Measurements from ENCODE around the gene METTL17. TPM values are rescaled to one million over a fixed set of nuclear protein-coding genes. Genes with fewer than 3 reads are reported as not detected.
A peak's percentile ranks its signal among the peaks of the same experiment; 100 is the strongest.

Gene METTL17
- total RNA-seq, 2 donors from 2014 or later, result 65.1 to 80.2 TPM

DNA sequence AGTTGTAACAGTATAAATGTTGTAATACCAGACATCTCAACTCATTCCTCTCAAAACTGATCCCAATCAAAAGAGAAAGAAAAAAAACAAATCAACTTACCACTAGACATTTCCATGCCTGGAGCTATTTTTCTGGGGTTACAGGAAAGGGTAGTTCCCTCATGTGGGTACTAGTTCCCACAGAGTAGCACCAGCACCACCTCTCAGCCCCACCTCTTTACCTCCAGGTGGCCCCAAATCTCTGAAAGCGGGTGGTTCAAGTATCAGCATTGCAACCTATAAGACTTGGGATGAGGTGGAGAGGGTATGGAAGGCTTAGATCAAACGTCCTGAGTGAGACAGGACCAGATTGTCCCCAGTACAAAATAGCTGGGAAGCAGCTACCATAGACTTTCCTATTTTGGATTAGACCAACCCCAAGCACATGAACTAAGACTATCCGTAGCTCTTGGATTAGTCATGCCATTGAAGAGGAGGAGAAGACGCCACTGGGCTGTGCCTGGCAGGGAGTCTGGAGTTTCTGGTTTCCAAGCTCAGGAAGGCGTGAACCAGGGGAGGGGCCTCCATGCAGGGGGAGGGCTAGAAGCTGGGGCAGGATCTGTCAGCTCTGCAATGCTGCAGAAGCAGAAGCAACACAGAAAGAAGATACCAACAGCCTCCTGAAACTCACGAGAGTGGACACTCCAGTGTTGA is 9.0 kb downstream of the METTL17 start, which contains the start of gene SLC39A2:
Gene SLC39A2, plus strand, starts transcription at position 620 of the 693 bp plus-strand sequence. CDS start 154 bp downstream, outside the sequence.
- Mint-ChIP-seq H3K4me3 (no peak within 1 kb of the TSS), H3K27me3 (ENCODE audit: insufficient read depth) (no peaks in the 10 kb centered on the region)
- 27 to 41% methylated on average over 4 to 6 of the region's 6 CpGs for WGBS, 2 experiments (ENCODE audit: insufficient coverage in 1 of 2, insufficient read length in 1 of 2)

DNA sequence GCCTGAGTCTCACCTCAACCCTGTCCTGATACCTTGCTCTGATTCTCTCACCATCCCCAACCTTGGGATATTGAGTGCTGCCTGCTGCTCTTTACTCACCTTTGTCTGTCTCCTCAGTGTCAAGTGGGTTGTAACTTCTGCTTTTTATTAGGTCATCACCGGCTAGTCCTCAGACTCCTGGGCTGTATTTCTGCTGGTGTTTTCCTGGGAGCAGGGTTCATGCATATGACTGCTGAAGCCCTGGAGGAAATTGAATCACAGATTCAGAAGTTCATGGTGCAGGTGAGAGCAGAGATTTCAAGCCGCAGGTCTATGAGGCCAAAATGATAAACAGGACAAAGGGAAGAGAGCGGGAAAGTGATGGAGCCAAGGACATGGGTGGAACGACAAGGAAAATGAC is 9.8 kb downstream of the METTL17 start:
- H3K4me1 Mint-ChIP-seq, result peaks cover 36% of the 10 kb centered on the region

More for the DNA sequence above, 9.0 kb downstream of the METTL17 start, which contains the start of gene SLC39A2:
- Histone ChIP-seq H3K27ac (ENCODE audit: low read depth, low read length) (no peak within 1 kb of the TSS), H3K36me3 (ENCODE audit: control insufficient read depth, insufficient read depth, low read length) (peaks cover 38% of the 10 kb centered on the region), H3K4me1 (ENCODE audit: control insufficient read depth, insufficient read depth, low read length) (peaks cover 4% of the 10 kb centered on the region), H3K9me3 (ENCODE audit: control insufficient read depth, low read length) (no peaks in the 10 kb centered on the region), H3K9ac (ENCODE audit: extremely low read depth, low read length, poor library complexity, severe bottlenecking) (no peak within 1 kb of the TSS), H3K4me3 (ENCODE audit: low read length) (no peak within 1 kb of the TSS), H3K27me3 (ENCODE audit: control insufficient read depth, insufficient read depth, low read length, poor library complexity, severe bottlenecking) (no peaks in the 10 kb centered on the region)
- Mint-ChIP-seq H3K9me3 (no peaks in the 10 kb centered on the region), H3K36me3 (ENCODE audit: low read depth) (peaks cover 29% of the 10 kb centered on the region), H3K27ac (peak within 1 kb of the TSS; percentile 27), H3K4me1 (peaks cover 31% of the 10 kb centered on the region)
- TF ChIP-seq, protein P1, sequence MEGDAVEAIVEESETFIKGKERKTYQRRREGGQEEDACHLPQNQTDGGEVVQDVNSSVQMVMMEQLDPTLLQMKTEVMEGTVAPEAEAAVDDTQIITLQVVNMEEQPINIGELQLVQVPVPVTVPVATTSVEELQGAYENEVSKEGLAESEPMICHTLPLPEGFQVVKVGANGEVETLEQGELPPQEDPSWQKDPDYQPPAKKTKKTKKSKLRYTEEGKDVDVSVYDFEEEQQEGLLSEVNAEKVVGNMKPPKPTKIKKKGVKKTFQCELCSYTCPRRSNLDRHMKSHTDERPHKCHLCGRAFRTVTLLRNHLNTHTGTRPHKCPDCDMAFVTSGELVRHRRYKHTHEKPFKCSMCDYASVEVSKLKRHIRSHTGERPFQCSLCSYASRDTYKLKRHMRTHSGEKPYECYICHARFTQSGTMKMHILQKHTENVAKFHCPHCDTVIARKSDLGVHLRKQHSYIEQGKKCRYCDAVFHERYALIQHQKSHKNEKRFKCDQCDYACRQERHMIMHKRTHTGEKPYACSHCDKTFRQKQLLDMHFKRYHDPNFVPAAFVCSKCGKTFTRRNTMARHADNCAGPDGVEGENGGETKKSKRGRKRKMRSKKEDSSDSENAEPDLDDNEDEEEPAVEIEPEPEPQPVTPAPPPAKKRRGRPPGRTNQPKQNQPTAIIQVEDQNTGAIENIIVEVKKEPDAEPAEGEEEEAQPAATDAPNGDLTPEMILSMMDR (conservative IDR thresholded peaks at IDR 0.05), result no peak
- peak; percentile 92 for DNase-seq

DNA sequence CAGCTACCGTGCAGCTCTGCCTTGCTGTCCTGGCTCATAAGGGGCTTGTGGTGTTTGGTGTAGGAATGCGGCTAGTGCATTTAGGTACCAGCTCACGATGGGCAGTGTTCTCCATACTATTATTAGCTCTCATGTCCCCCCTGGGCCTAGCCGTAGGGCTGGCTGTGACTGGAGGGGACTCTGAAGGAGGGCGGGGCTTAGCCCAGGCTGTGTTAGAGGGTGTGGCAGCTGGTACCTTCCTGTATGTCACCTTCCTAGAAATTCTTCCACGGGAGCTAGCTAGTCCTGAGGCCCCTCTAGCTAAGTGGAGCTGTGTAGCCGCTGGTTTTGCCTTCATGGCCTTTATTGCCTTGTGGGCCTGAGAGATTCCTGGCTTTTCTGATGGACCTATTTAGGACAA is 11.4 kb downstream of the METTL17 start:
- no peaks in the 10 kb centered on the region for H3K27me3 Mint-ChIP-seq (ENCODE audit: insufficient read depth)
- no peaks in the 10 kb centered on the region for H3K9me3 Mint-ChIP-seq
- peak; percentile 51 for DNase-seq
- Histone ChIP-seq H3K9me3 (ENCODE audit: control insufficient read depth, low read length) (no peaks in the 10 kb centered on the region), H3K36me3 (ENCODE audit: control insufficient read depth, insufficient read depth, low read length) (peaks cover 14% of the 10 kb centered on the region), H3K27ac (ENCODE audit: low read depth, low read length) (no peak overlapping the region), H3K9ac (ENCODE audit: extremely low read depth, low read length, poor library complexity, severe bottlenecking) (no peak overlapping the region), H3K27me3 (ENCODE audit: control insufficient read depth, insufficient read depth, low read length, poor library complexity, severe bottlenecking) (no peaks in the 10 kb centered on the region), H3K4me1 (ENCODE audit: control insufficient read depth, insufficient read depth, low read length) (peaks cover 4% of the 10 kb centered on the region), H3K4me3 (ENCODE audit: low read length) (no peak overlapping the region)
- peaks cover 6% of the 10 kb centered on the region for H3K36me3 Mint-ChIP-seq (ENCODE audit: low read depth)
- no peak overlapping the region for H3K4me3 Mint-ChIP-seq
- H3K4me1 Mint-ChIP-seq, result peaks cover 36% of the 10 kb centered on the region
- H3K27ac Mint-ChIP-seq, result no peak overlapping the region
- 87 to 90% methylated on average over 4 to 5 of the region's 7 CpGs for WGBS, 2 experiments (ENCODE audit: insufficient coverage in 1 of 2, insufficient read length in 1 of 2)
- TF ChIP-seq, protein P1 (conservative IDR thresholded peaks at IDR 0.05), result no peak

More for the DNA sequence above, 9.8 kb downstream of the METTL17 start:
- Histone ChIP-seq H3K27me3 (ENCODE audit: control insufficient read depth, insufficient read depth, low read length, poor library complexity, severe bottlenecking) (no peaks in the 10 kb centered on the region), H3K9ac (ENCODE audit: extremely low read depth, low read length, poor library complexity, severe bottlenecking) (no peak overlapping the region), H3K4me3 (ENCODE audit: low read length) (no peak overlapping the region), H3K9me3 (ENCODE audit: control insufficient read depth, low read length) (no peaks in the 10 kb centered on the region), H3K36me3 (ENCODE audit: control insufficient read depth, insufficient read depth, low read length) (peaks cover 31% of the 10 kb centered on the region), H3K4me1 (ENCODE audit: control insufficient read depth, insufficient read depth, low read length) (peaks cover 4% of the 10 kb centered on the region), H3K27ac (ENCODE audit: low read depth, low read length) (no peak overlapping the region)
- Mint-ChIP-seq H3K27ac (no peak overlapping the region), H3K9me3 (no peaks in the 10 kb centered on the region), H3K36me3 (ENCODE audit: low read depth) (peaks cover 21% of the 10 kb centered on the region), H3K27me3 (ENCODE audit: insufficient read depth) (no peaks in the 10 kb centered on the region), H3K4me3 (no peak overlapping the region)
- 89 to 92% methylated on average over 4 of the region's 4 CpGs for WGBS, 2 experiments (ENCODE audit: insufficient coverage in 1 of 2, insufficient read length in 1 of 2)
- TF ChIP-seq, protein P1 (conservative IDR thresholded peaks at IDR 0.05), result no peak
- peak; percentile 20 for DNase-seq
